Endothelial cell of umbilical vein (primary cell): Measurements from ENCODE around the gene RAB10. TPM values are rescaled to one million over a fixed set of nuclear protein-coding genes. Genes with fewer than 3 reads are reported as not detected.

Experiments used
- BruUV-seq: library from RNA; stranded (reverse); fragments of 400-500 nt; replicated peaks from 2 replicates; lab custom pipeline; 2021; lab: Mats Ljungman, UMichigan
- CTCF ChIA-PET: fragments of 300-600, 350-600 bp; sonication (Branson Sonifier 250); formaldehyde crosslinking; loops from one replicate; lab custom pipeline; 2021; ENCODE audit warnings: antibody characterized with exemption, inconsistent platforms; lab: Charles Lee
- POLR2A ChIA-PET: fragments of 300-600, 350-600 bp; sonication (Branson Sonifier 250); formaldehyde crosslinking; loops from one replicate; lab custom pipeline; 2021; ENCODE audit warnings: antibody characterized with exemption, inconsistent platforms; lab: Charles Lee
- DNase-seq: peaks from one replicate; pipeline ENCODE4 v3.0.0-alpha.2; 2011; ENCODE audit warnings: low read depth, low spot score
- FAIRE-seq: peaks from 2 replicates; lab custom pipeline; 2011; peaks lifted over from hg19 to GRCh38; lab: Jason Lieb, UNC
- H2AFZ ChIP-seq: 2 replicates; pipeline ENCODE4 v1.6.0; 2012; ENCODE audit warnings: low read depth, low read length, control low read depth, inconsistent platforms
- H3K27ac ChIP-seq: 2 replicates; pipeline ENCODE4 v1.5.1; 2011; ENCODE audit warnings: low read depth, mild to moderate bottlenecking, control low read depth, low read length, moderate library complexity; ENCODE audit not compliant: insufficient read depth
- H3K27me3 ChIP-seq, 2 experiments: 2 replicates each; pipeline versions ENCODE4 v1.6.0 to v1.6.1; 2011; ENCODE audit warnings: low read length in 2 of 2, mixed read lengths in 1 of 2; ENCODE audit not compliant: control insufficient read depth in 2 of 2, insufficient read depth in 2 of 2
- H3K36me3 ChIP-seq, 2 experiments: 2 replicates in 1 of 2; 3 replicates in 1 of 2; pipeline ENCODE4 v1.5.1; 2011; ENCODE audit warnings: low read length in 2 of 2, mild to moderate bottlenecking in 1 of 2, moderate library complexity in 1 of 2; ENCODE audit not compliant: control insufficient read depth in 2 of 2, insufficient read depth in 2 of 2; ENCODE audit errors: extremely low read depth in 1 of 2
- H3K4me1 ChIP-seq: 3 replicates; pipeline ENCODE4 v1.5.1; 2011; ENCODE audit warnings: mild to moderate bottlenecking, low read length; ENCODE audit not compliant: control insufficient read depth, insufficient read depth; ENCODE audit errors: extremely low read depth
- H3K4me2 ChIP-seq: 2 replicates; pipeline ENCODE4 v1.6.1; 2011; ENCODE audit warnings: low read length, control low read depth, mixed read lengths; ENCODE audit not compliant: insufficient read depth
- H3K4me3 ChIP-seq, 3 experiments: fragments of 200-600 bp in 1 of 3; sonication (generic), shearing (Covaris generic) in 1 of 3; replicated peaks in 1 of 3; 2 replicates each; pipeline ENCODE4 v1.5.1; 2011 to 2016; ENCODE audit warnings: control low read depth in 3 of 3, low read length in 3 of 3, mild to moderate bottlenecking in 2 of 3, inconsistent platforms in 1 of 3, low read depth in 1 of 3, moderate library complexity in 1 of 3; ENCODE audit not compliant: insufficient read depth in 1 of 3
- H3K79me2 ChIP-seq: 2 replicates; pipeline ENCODE4 v1.6.0; 2012; ENCODE audit warnings: low read length, inconsistent platforms; ENCODE audit not compliant: control insufficient read depth, insufficient read depth
- H3K9ac ChIP-seq: replicated peaks from 2 replicates; pipeline ENCODE3; 2011; ENCODE audit warnings: low read length, control low read depth; ENCODE audit not compliant: insufficient read depth; ENCODE audit errors: extremely low read depth
- H3K9me1 ChIP-seq: replicated peaks from 3 replicates; pipeline ENCODE4 v1.6.0; 2011; ENCODE audit warnings: mild to moderate bottlenecking, low read length; ENCODE audit not compliant: control insufficient read depth, insufficient read depth; ENCODE audit errors: extremely low read depth
- H3K9me3 ChIP-seq: replicated peaks from 2 replicates; pipeline ENCODE4 v1.5.1; 2012; ENCODE audit warnings: low read length, inconsistent platforms; ENCODE audit not compliant: control insufficient read depth, insufficient read depth
- H4K20me1 ChIP-seq: replicated peaks from 2 replicates; pipeline ENCODE3; 2011; ENCODE audit warnings: mild to moderate bottlenecking, low read length; ENCODE audit not compliant: control insufficient read depth, insufficient read depth; ENCODE audit errors: extremely low read depth
- CTCF ChIP-seq, 2 donors: IDR thresholded peaks; 1 replicate in 1 of 2; 2 replicates in 1 of 2; pipeline ENCODE4 v1.5.1; 2011; ENCODE audit warnings: low read length in 2 of 2, mild to moderate bottlenecking in 2 of 2, moderate library complexity in 2 of 2, control low read depth in 1 of 2, inconsistent platforms in 1 of 2, low read depth in 1 of 2; ENCODE audit not compliant: insufficient read depth in 1 of 2; ENCODE audit errors: extremely low read depth in 1 of 2
- EZH2 ChIP-seq: IDR thresholded peaks from 2 replicates; pipeline ENCODE4 v1.6.1; 2012; ENCODE audit warnings: borderline replicate concordance, low read depth, mild to moderate bottlenecking, moderate library complexity, low read length, inconsistent platforms; ENCODE audit not compliant: severe bottlenecking
- FOS ChIP-seq: IDR thresholded peaks from 2 replicates; pipeline ENCODE4 v1.6.1; 2011; ENCODE audit warnings: mild to moderate bottlenecking, low read length, moderate library complexity, borderline replicate concordance; ENCODE audit not compliant: insufficient read depth
- GATA2 ChIP-seq: IDR thresholded peaks from 2 replicates; pipeline ENCODE4 v1.7.0; 2011; ENCODE audit warnings: low read depth, mild to moderate bottlenecking, moderate library complexity, mixed read lengths, low read length; ENCODE audit not compliant: insufficient read length, insufficient read depth
- JUN ChIP-seq: IDR thresholded peaks from 2 replicates; pipeline ENCODE4 v1.6.1; 2011; ENCODE audit warnings: borderline replicate concordance, low read depth; ENCODE audit not compliant: insufficient read length, insufficient read depth
- MAX ChIP-seq: IDR thresholded peaks from 2 replicates; pipeline ENCODE4 v1.6.1; 2011; ENCODE audit not compliant: insufficient read depth, insufficient read length
- MYC ChIP-seq: IDR thresholded peaks from one replicate; pipeline ENCODE4 v1.6.1; 2011; ENCODE audit warnings: mild to moderate bottlenecking, low read depth, low read length
- POLR2AphosphoS5 ChIP-seq: IDR thresholded peaks from 2 replicates; pipeline ENCODE4 v1.6.1; 2012; ENCODE audit warnings: low read depth, mild to moderate bottlenecking, control low read depth, low read length, moderate library complexity; ENCODE audit not compliant: insufficient read depth
- dilution Hi-C: fragments of 300-500 bp; cut with MboI; formaldehyde crosslinking; loops from one replicate; pipeline ENCODE4 v1.15.0; 2019; ENCODE audit warnings: low sequenced_read_pairs; ENCODE audit not compliant: extremely low pct_ligation_motif_present
- intact Hi-C: fragments of 100-400 bp; cut with micrococcal nuclease; formaldehyde crosslinking; loops from one replicate; pipeline ENCODE4 v1.10.0; 2022
- polyA plus RNA-seq, 4 experiments: library from polyadenylated mRNA; depleted of rRNA in 3 of 4; stranded (reverse) in 3 of 4; unstranded in 1 of 4; fragments of >200 nt; gene quantifications; 2 replicates each; pipeline versions ENCODE4 v1.2.1 to v1.2.3, GENCODE V29; 2011 to 2012; ENCODE audit warnings: missing spikeins in 1 of 4
- total RNA-seq: library from RNA; stranded (reverse); gene quantifications from 2 replicates; pipeline ENCODE4 v1.2.3, GENCODE V29; 2021

Gene RAB10
- total and polyA plus RNA-seq, 2 donors (not counting 3 experiments of a cell fraction or from before 2014, with no cell fraction given) = 45.1 to 104 TPM

GRCh38 chr2:26070730-26071129, 36.8 kb downstream of the RAB10 start:
- H3K4me3 ChIP-seq = no peak overlapping the region
- no peak for DNase-seq
- intact Hi-C loops (no loop called here), dilution Hi-C loops (no loop called here)
- H3K4me2 ChIP-seq = no peak overlapping the region
- H2AFZ ChIP-seq = no peak overlapping the region
- ChIA-PET POLR2A (no interaction called here), CTCF (interaction anchor here (0.7 kb wide), 1 partner anchor 29 kb away, joined by 3 read pairs; no protein-coding TSS in a partner anchor)
- peaks cover 20% of the 10 kb centered on the region for H3K4me1 ChIP-seq
- no peak overlapping the region for H3K27ac ChIP-seq
- no peaks in the 10 kb centered on the region for H3K9me3 ChIP-seq
- FAIRE-seq = no peak
- H3K9ac ChIP-seq = no peak overlapping the region
- H3K27me3 ChIP-seq = no peaks in the 10 kb centered on the region
- peaks cover 15% of the 10 kb centered on the region for H4K20me1 ChIP-seq
- no peak for TF ChIP-seq GATA2
- no peak for TF ChIP-seq FOS
- TF ChIP-seq EZH2 = no peak
- no peak for TF ChIP-seq JUN
- no peak for TF ChIP-seq CTCF (IDR thresholded peaks at IDR 0.05; ENCODE audit: extremely low read depth in 1 of 2, insufficient read depth in 1 of 2, low read depth in 1 of 2, low read length in 2 of 2)
- TF ChIP-seq MAX = no peak
- no peak for TF ChIP-seq MYC
- no peak for TF ChIP-seq POLR2AphosphoS5
- peaks cover 87% of the 10 kb centered on the region for H3K79me2 ChIP-seq
- no TSS peak for BruUV-seq
- no peaks in the 10 kb centered on the region for H3K36me3 ChIP-seq
- no peaks in the 10 kb centered on the region for H3K9me1 ChIP-seq
